GM13977 (cell line): Measurements from ENCODE around the gene COL20A1.

Experiments
- DNase-seq: peaks from one replicate; pipeline ENCODE4 v3.0.0; 2012; ENCODE audit warnings: low spot score
- in situ Hi-C: fragments of 300-500 bp; cut with MboI; formaldehyde crosslinking; loops from one replicate; pipeline ENCODE4 v1.12.0; 2022; ENCODE audit warnings: low sequenced_read_pairs, low pct_unique_long_range_greater_than_20kb, mixed read lengths, inconsistent platforms; ENCODE audit not compliant: unreplicated experiment
- TF ChIP-seq, protein P1 (sequence below): IDR thresholded peaks from 2 replicates; pipeline ENCODE4 v1.5.1; 2012; ENCODE audit warnings: mild to moderate bottlenecking, control low read depth; ENCODE audit not compliant: insufficient read depth; ENCODE audit errors: extremely low read depth, missing control alignments

COL20A1 gene

DNA sequence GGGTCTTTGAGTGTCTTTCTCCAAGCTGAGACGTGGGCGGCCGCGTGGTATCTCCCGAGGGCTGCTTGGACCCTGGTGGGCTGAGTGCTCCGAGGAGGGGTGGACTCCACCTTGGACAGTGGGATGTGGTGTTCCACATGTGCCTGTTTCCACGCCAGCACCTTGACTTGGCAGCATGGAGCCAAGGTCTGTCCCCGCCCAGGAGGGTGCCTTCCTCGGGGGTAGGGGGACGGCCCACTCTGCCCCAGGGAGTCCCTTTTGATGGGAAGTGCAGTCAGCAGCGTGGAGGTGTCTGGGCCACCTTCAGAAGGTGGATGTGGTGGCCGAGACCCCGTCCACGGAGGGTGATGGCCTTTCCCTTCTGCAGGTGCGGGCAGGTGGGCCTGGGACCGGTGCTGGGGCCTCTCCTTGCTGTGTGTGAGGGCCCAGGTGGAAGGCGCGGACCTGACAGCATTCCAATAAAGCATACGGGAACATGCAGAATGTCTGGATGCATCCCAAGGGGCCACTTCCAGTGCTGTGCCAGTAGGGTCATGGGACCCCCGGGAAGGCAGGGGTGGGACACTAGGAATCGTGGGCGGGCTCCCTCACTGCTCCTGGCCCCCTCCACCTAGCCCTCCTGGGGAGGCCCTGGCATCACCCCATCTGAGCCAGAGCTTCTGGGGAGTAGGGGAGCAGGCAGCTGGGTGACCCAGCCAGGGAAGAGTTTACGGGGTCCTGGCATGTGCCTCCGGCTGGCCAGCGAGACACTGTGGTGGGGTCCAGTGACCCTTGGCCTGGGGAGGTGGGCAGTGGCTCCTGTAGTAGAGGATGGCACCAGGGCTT is 3.5 kb upstream of the COL20A1 start:
- no peak for DNase-seq
- TF ChIP-seq, protein P1, sequence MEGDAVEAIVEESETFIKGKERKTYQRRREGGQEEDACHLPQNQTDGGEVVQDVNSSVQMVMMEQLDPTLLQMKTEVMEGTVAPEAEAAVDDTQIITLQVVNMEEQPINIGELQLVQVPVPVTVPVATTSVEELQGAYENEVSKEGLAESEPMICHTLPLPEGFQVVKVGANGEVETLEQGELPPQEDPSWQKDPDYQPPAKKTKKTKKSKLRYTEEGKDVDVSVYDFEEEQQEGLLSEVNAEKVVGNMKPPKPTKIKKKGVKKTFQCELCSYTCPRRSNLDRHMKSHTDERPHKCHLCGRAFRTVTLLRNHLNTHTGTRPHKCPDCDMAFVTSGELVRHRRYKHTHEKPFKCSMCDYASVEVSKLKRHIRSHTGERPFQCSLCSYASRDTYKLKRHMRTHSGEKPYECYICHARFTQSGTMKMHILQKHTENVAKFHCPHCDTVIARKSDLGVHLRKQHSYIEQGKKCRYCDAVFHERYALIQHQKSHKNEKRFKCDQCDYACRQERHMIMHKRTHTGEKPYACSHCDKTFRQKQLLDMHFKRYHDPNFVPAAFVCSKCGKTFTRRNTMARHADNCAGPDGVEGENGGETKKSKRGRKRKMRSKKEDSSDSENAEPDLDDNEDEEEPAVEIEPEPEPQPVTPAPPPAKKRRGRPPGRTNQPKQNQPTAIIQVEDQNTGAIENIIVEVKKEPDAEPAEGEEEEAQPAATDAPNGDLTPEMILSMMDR: no peak
- in situ Hi-C loops: no loop called here

DNA sequence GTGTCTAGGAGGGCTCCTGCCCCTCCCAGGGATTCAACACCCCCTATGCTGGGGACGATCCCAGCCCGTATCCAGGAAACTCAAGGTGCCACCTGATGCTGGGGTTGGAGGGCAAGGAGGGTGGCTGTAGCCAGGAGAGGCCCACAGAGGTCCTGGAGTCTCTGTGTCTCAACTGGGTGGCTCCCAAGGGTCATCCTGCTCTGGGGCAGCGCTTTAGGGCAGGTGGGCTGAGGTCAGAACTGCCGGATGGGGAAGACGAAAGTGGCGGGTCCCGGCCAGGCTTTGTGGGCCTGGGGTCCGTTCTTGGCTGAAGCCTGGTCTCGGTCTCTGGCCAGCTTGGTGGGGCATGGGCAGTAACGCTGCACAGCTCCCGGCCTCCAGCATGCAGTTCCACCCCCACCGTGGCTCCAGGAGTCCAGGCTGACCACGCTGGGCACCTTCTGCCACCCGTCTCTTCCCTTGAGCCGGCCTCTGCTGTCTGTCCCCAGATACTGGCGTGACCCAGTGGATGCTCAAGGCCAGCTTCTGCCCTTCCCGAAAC is 2.8 kb upstream of the COL20A1 start:
- DNase-seq: no peak
- in situ Hi-C loops: no loop called here
- TF ChIP-seq, protein P1: no peak

DNA sequence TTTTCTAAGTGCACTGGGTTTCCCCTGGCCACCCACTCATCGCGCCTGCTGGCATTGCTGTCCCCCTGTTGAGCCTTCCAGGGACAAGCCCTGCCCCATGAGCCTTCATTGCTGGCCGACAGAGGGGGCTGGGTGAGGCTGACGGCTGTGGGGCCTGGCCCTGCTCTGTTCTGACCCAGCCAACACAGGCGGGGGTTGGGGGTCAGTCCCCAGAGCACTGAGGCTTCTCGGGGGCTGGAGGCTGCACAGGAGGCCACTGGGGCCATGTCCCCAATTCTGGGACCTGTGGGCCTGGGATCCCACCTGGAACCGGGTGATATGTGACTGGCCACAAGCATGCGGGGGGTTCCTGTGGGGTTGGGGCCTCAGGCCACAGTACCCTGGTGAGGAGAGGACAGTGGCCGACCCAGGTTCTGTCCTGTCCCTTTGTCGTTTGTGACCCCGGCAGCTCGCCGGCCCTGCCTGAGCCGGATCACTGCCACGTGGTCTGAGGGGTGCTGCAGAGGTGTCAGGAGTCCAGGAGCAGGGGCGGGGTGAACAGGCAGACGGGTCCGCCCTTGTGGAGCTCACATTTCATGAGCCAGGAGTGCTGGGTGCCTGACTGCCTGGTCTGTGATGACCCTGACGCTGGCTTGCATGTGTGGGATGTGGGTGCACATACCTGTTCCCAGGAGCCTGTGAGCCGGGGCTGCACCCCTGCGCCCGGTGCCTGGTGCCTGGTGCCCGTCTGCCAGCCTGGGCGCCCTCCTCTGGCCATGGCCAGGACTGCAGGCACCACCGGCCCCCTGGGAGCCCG is 2.1 kb upstream of the COL20A1 start:
- DNase-seq: peak; percentile 88
- in situ Hi-C loops: no loop called here
- TF ChIP-seq, protein P1: peak; percentile 76

DNA sequence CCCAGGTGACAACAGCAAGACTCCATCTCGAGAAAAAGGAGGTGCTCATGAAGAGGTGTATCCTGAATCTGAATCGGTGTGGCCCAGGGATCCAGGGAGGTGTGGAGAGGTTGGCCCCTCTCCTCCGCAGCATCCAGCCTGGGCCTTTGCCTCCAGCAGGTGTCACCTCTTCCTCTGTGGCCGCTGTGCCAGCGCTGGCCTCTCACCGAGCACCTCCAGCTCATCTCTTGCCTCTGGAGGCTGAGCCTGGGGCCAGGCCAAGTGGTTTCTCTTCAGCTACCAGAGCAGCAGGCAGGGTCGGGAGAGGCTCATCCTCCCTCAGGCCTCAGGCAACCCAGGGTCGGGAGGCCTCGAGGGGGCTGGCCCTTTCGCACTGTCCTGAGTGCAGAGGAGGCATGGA is 1.2 kb upstream of the COL20A1 start:
- no peak for DNase-seq
- in situ Hi-C loops: no loop called here
- TF ChIP-seq, protein P1: no peak

DNA sequence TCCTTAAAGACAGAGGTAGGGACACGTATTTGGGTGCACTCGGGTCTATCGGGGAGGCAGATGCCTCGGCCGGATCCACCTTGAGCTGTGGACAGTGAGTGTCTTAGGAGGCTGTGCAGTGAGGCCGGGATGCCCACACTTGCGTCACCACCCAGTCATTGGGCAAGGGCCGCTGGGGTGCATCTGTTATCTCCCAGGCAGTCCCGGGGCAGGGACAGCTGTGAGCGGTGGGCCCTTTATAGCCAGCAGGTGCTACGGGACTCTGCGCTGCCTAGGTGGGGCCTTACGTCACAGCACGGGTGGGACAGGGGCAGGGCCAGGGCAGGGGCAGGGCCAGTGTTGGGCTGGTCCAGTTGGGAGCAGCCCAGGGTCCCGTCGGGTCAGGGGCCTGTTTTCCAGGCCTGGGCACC is 689 bp upstream of the COL20A1 start:
- in situ Hi-C loops: no loop called here
- no peak for DNase-seq
- TF ChIP-seq, protein P1: no peak

DNA sequence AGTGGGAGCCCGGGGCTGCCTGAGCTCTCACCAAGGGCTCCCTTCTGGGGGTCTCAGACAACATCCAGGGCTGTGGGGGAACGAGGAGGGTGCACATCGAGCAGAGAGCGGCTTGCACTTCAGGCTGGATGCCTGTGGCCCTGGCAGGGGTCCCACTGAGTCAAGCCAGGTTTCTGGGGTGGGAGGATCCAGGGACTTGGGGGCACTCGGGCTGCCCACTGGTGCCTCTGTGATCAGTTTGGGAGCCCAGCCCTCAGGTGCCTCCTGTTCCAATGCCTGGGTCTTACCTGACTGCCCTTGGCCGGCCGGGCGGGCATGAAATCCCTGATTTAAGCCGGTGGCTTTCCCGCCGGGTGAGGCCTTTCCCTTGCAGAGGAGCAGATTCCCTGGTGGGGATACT is 470 bp downstream of the COL20A1 start:
- in situ Hi-C loops: no loop called here
- DNase-seq: no peak
- TF ChIP-seq, protein P1: no peak
